ENCODE results near the gene LRFN2.

LRFN2 gene

DNA sequence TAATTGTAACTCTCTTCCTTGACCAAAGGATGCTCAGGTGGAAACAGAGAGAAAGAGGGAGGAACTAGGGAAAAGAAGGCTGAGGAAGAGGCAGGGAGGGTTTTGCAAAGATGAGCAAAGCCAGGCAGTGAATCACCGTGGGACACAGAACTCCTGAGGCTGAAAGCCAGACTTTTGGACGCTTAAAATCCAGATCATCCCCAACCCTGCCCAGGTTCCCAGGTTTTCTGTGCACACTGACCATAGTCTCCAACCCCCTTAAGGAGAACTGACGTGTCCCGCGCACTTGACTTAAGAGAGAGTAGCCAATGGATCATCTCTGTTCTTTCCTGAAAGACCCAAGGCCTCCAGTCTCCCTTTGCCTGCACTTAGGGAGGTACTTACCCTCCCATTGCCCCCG lies 75.3 kb downstream of the LRFN2 start:
- no peak for DNase-seq

DNA sequence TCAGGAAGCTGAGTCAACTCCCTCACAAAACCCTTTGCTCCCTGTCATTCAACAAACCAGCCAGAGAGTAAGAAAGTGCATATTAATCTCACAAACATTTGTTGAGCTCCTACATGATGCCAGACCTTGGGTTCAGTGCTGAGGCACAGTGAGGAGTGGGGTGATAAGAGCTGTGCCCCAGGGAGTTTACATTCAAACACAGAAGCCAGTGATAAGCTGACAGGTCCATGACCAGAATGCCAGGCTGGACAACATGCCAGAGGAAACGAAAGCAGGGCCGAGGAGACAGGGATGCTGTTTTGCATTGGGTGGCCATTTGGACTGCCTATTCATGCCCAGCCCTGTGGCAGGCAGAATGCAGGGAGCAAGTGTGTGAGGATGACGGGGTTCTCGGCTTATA lies 76.7 kb downstream of the LRFN2 start:
- DNase-seq: no peak

DNA sequence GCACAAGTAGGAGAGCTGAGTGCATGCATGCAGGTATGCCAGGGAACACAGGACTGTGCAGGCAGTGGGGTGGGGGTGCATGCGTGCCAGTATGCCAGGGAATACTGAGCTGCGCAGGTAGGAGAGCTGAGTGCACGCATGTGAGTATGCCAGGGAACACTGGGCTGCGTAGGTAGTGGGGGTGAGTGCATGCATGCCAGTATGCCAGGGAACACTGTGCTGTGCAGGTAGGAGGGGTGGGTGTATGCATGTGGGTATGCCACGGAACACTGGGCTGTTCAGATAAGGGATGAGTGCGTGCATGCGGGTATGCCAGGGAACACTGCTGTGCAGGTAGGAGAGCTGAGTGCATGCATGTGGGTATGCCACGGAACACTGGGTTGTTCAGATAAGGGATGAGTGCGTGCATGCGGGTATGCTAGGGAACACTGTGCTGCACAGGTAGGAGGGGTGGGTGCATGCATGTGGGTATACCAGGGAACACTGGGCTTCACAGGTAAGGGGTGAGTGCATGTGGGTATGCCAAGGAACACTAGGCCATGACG lies 77.4 kb downstream of the LRFN2 start:
- DNase-seq: no peak

DNA sequence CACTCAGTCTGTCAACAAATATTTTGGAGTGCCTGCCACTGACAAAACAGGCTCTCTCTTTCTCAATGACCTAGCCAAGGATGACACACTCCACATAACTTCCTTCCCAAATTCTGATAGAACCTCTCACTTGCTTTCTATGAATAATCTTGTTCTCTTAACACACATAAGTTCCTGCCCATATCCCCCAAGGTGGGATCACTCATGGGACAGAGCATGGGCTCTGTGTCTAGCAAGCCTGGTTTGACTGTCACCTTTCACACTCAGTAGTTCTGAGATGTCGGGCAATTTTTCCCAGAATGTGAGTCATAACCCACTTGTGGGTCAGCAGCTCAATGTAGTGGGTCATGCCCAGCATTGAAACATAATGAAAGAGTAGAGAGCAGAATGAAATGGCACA lies 78.1 kb downstream of the LRFN2 start:
- DNase-seq: no peak

DNA sequence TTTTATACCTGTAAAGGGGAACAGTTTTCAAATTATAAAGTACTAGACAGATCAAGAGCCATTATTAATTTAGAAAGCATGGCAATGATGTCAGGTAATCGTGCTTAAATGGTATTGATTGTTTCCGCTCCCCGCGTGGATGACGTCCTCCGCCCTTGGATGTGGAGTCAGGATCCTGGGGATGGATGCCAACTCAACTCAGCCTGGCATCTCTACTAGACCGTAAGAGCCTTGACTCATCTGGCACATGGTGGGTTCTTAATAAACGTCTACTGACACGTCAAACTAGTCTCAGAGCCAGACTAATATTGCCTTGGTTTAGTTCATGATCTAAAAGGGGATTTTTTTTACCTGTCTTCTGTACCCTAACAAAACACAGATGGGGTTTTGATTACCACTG lies 80.2 kb downstream of the LRFN2 start:
- DNase-seq: no peak

DNA sequence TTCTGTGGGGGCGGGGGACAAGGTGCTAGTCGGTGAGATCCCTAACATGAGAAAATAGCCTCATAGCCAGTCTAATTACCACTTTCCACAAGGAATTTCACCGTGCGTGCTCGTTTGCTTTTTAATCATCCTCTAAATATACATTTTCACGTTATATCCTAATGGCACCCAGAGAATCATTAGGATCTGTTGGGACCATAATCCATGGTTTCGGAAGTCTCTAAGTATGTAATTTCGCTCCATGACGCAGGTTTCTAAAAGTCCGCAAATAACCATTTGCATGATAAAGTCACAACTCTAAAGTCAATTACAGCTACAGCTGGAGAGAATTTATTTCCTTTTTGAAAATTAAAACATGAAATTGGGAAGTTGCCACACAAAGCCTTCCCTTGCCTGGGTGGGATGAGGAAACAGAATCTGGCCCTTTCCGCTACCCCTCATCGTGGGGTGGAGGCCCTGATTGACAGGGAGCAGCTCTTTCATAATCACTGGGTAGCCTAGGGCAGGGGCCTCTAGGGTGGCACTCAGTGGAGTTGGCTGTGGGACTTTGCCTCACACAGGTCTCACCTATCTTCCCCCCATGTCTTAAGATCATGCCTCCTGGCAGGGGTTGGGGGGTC lies 81.9 kb downstream of the LRFN2 start:
- no peak for DNase-seq

DNA sequence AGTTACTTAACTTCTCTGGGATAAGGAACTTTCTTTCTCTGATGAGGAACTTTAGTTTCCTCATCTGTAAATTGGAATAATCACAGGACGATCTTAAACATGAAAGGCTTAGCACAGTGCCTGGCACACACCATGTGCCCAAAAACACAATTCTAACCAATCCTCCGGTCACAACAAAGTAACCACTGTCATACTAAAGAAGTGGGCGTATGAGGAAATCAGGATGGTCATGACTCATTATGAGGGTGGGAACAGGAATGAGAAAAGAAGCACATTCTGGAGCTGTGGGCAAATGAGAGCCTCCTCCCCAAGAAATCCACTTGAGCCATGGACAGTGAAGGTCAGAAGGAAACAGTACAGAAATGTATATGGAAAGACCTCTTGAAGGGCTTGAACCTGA lies 82.9 kb downstream of the LRFN2 start:
- no peak for DNase-seq

DNA sequence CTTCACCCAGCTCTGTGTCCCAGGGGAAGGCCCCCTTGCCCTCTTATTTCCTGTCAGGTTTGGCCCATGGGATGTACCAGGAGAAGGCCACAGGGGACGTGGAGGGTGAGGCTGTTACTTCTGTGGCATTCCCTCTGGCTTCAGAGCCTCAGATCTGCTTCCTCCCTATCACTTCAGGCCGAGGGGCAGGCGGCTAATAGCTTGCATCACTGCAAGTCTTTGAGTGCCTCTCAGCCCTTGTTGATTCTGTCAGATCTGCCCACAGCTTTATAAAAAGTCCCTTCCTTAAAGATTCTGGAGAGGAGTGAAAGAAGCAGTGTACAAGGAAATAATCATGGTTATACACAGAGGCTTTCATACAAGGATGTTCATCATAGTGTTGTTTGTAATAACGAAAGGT lies 86.9 kb downstream of the LRFN2 start:
- DNase-seq: no peak

DNA sequence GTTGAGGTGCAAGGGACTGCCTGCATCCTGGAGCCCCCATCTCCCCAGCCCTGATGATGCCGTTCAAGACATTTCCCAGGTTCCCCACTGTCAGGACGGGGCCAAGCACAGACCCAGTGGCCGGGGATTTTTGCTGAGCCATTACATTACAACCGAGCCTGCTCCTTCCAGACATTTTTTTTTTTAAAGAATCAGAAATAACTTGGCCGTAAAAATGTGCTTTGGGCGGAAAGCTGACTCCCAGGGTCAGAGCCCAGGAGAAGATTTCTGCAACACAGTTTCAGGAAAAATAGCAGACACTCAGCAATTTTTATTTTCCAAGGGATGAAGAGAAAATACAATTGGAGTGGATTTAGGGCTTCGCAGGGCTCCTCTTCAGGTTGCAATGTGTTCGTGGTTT lies 87.9 kb downstream of the LRFN2 start:
- no peak for DNase-seq

DNA sequence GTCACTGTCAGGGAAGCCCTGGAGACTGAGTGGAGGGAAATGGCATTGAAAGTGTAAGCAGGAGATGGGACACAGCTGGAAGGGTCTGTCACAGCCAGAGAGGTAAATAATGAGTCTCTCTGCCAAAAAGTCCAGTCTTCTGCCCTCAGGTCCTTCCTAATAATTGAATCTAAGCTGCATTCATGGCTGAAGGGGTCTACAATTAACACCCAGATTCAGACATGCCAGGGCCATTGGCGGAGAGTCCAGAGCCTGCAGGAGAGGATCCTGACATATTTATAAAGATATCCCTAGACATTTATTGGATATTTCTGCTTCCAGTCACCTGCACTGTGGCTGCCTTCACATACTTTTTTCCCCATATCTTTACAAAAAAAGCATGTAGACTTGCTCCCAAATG lies 89.0 kb downstream of the LRFN2 start:
- DNase-seq: no peak

DNA sequence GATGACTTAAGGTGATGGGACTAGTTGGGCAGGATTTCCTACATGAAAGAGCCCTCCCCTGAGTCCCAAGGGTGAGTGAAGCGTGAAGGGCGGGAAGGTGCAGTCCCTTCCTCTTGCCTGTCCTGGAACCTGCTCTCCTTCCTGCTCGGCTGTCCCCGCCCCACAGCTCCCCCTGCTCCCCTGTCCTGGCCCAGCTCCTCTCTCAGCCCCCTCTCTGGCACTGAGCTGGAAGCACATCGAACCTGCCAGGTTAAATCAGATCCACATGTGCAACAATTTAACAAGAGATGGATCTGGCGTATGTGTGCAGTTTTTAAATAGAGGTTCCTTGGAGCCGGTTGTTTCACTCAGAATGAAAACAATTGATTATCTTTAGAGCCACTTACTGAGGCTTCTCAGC lies 95.0 kb downstream of the LRFN2 start:
- DNase-seq: no peak

DNA sequence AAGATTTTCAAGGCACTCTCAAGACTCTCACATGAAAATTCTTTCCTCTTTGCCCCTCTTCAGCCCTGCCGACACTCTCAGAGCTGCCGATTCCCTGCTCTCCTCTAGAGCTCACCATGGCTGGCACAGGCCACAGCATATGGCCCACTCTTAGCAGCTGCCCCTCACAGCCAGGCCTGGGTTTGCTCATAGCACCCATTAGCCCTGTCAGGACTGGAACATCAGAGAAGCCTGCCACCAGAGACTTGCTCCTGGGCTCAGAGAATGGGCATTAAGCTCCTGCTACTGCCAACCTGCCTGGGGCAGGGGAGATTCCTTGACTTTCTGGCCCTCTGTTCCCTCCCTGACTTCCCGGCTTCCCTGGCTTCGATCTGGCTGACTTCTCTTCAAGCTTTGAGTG lies 96.7 kb downstream of the LRFN2 start:
- DNase-seq: no peak

DNA sequence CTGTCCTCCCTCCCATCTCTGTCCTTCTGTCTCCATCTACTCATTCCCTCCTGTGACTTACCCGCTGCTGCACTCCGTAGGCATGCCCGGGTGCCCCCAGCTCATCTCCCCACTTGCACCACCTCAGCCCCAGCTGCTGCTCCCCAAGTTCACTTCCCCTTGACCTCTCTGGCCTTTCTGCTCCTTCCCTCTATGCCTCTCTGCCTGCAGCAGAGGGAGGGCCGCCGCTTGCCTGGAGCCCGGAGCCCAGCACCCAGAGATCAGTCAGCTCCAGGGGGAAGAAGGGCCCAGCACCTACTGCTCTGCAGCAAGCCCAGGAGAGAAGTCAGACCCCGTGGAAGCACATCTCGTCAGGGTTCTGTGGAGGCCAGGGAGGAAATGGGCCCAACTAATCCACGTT lies 97.4 kb downstream of the LRFN2 start:
- DNase-seq: no peak

DNA sequence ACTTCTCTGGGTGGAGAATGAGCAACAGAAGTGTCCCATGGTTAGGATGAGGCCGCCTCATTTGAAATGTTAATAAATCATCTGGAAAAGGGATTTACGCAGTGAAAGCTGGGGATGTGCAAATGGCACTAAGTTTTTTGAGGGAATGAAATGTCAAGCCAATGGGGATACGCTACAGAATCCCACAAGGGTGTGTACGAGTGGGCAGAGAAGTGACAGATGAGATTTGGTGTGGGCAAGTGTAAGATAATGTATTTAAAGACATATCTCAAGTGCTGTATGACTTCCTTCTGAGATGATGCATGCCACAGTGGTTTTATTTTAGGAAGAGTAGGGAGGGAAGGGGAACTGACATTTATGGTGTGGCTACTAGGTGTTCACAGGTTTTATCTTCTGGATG lies 100.6 kb downstream of the LRFN2 start:
- no peak for DNase-seq

DNA sequence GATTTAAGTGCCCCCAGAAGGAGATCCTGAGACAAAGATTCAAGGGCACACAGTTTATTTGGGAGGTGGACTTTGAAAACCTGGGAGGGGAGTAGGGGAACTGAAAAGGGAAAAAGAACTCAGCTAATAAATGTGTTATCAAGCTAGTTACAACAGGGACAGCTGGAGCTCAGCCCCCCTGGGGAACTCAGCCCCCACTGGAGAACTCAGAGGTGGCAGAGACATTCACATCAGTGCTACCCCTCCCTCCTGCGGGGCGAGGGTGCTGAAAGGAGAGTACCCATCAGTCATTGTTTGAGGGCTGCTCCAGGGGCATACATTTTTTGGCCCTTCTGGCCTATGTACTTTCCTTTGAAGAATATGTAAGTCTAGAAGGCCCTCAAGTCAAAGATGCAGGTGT lies 101.4 kb downstream of the LRFN2 start:
- no peak for DNase-seq

DNA sequence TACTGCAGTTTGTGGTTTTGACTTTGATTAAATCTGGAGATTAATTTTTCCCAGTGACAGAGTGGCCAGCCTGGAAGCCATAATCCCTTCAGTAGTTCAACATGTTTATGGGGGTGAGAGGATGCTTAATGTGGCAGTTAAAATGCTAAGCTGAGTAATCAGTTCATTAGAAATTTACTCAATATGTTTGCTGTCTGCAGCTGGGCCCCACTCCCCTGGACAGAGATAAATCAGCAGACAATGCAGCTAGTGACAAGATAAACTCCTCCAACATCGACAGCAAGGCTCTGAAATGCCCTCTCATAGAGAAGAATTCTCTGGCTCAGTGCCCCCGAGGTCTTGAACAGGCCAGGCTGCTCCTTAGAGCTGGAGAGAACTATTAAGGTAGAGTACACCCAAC lies 101.9 kb downstream of the LRFN2 start:
- DNase-seq: peak; percentile 47

DNA sequence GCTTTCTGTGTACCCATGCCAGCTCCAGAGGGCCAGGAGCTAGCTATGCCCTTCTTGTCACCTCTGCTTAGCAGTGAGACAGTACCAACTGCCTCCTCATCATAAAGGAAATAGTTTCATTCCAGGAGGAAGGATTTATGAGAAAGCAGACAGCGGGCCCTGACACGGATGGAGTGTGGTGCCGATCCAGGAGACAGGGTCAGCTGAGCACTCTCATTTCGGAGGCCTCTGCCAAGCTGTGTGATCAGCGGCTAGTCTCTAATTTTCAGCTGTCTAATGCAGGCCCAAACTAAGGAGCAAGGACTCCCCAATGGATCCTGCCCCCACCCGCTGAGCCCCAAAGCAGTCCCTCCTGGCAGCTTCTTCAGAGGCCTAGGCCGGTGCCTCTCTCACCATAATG lies 103.1 kb downstream of the LRFN2 start:
- no peak for DNase-seq

DNA sequence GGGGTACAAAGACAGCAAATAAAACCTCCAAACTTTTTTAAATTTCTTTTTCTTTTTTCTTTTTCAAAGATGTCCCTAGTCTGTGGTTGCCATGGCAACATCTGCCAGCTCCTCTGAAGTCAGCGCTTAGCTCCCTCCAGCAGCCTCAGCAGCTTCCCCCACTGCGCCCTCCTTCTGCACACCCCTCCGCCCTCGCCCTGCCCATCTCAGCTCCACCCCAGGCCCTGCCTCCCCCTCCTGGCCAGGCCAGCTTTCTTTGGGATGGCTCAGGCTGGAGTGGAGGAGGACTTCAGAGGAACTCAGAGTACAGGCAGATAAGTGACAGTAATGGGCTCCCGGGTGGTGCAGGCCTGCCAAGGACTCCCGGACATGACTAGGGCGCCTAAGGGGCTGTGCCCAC lies 104.6 kb downstream of the LRFN2 start:
- DNase-seq: no peak

DNA sequence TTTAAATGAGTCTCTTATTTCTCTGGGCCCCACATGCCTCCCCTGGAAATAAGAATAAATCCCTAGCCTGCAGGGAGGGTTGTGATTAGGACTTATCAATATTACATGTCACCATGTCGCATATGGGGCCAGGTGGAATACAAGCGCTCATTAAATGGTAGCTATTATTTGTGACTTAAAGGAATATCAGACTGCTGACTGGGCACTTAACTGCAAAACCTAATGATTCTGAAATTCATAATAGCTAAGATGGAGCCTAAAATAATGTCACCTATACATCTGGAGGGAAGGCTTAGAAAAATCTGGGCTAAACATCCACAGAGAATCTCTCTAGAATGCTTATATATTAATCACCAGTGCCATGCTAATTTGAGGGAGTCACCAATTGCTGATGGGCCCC lies 106.5 kb downstream of the LRFN2 start:
- DNase-seq: no peak

DNA sequence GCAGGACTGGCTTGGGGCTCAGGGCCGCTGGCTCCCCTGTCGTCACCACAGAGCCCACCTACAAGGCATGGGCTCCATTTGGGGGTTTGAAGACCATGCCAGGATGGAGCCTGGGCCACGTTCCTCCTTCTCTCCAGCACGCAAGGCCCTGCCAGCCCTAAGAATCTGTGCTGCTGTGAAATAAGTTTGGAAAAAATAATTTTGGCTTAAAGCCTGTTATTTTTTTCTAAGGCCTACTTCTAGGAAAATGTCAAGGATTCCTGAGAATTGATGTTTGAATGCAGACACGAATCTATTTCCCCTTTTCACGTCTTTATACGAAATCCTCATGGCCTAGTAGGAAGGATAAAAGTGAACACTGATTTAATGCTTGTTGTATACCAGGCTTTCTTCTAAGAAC lies 107.5 kb downstream of the LRFN2 start:
- DNase-seq: no peak

DNA sequence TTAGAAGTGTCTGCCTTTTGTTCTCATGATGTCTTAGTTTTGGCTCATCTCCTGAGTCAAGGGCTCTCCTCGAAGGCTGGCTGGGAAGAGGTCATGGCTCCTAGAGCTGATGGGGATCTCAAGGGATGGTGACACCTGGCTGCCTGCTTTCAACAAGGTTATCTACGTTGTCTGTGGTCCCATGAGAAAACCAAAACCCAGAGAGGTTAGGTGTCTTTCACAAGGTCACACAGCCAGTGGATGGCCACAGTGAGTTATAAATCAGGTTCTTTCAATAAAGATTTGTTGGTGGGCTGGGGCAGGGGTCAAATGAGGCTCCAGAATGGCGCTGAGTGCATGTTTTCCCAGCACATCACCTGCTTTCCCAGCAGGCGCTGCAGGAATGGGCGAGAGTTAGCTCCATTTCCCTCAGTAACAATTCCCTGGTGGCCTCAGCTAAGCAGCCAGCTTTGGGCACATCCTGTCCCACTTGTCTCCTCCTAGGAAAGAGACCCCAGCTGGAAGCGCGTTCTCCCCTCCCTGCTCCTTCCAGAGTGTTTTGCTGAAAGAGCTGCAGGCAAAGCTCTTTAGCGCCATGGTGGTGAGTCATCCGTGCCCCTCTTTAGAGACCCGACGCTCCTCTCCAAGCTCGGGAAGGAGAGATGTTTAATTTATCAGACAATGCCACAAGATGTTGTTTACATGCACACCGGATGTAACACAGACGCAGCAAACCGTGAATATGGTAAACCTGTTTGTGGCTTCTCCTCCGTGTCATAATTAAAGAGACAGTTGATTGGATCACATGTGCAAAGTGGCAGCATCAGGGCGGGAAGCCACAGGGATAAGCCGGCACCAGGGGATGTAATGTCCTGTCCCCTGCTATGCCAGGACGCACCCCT lies 109.7 kb downstream of the LRFN2 start:
- no peak for DNase-seq

DNA sequence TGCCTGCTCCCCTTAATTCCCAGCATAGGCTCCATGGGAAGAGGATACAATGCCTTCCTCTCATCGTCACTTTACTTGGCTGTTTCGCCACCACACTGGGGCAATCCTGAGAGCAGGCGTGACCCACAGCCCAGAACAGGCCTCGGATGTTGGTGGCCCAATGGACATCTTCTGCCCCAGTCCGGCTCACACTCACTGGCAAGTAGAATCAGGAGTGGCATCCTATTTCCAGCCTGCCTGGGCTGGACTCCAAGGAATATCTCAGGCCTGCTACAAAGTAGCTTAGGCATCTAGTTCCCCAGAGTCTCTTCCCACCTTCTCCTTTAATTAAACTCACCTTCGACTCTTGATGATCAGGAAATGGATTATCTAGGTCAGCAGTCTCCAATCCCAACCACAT lies 110.5 kb downstream of the LRFN2 start:
- no peak for DNase-seq

DNA sequence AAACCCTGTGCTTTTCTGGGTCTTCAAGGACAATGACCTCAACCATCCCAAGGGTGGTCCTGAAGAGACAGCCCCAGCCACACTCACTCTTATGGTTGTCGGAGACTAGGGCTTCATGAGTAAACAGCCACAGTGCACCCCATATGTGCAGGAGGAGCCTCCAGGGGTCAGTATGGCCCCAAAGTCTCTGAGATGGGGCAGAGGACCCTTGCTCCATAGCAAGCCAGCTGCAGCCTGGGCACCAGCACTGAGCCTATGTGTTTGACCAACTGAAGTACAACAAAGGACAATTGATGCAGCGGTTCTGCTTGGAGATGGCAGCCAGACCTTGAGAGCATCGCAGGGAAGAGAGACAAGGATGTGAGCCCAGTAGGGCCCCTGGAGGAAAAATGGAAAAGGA lies 112.2 kb downstream of the LRFN2 start:
- no peak for DNase-seq

DNA sequence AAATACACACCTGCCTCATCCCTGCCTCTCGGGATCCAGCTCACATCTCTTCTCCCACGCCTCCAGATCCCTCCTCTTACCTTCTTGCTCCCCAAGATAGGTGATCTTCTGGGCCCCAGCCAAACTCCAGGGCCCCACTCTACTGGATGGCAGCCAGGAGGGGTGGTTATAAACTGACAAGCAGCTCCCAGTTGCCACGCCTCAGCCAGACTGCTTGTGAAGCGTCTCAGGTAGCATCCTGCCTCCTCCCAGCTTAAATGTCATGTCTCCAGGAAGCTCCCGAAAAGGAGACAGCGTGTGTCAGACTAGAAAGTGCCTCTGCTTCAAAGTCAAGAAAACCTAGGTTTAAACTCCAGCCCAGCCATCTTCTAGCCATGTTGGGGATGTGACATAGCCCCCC lies 114.1 kb downstream of the LRFN2 start:
- DNase-seq: no peak

DNA sequence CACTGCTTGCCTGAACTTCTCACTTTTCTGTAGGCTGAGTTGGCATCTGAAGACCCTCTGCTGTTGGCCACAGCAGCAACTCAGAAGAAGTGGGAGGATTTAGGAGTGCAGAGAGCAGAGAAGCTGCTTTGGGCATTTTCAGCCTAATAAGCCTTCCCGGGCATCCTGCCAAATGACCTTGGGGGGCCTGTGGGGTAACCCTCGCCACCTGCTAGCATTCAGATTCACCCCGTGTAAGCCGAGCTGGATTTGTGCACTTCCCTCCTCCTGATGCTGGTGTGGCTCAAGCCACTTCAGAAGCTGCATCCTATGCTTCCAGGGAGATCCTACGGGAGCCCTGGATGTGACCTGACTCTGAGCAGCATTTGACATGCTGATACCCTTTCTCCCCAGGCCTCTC lies 114.8 kb downstream of the LRFN2 start:
- DNase-seq: no peak

Data from NCI-H774 (cell line).